Prostate gland (tissue), 2 donors: ENCODE results near the gene FAM89B. TPM values are rescaled to one million over a fixed set of nuclear protein-coding genes. Genes with fewer than 3 reads are reported as not detected.

Experiments
- DNase-seq: peaks from one replicate; pipeline ENCODE4 v3.0.0-alpha.2; 2019; ENCODE audit warnings: low spot score
- H3K27ac ChIP-seq, 2 donors: fragments of 200-600 bp; sonication (generic); 2 replicates each; pipeline ENCODE4 v1.5.1; 2017 to 2019
- H3K27me3 ChIP-seq: fragments of 200-600 bp; sonication (generic); replicated peaks from 2 replicates; pipeline ENCODE4 v1.5.1; 2019; ENCODE audit not compliant: insufficient read depth
- H3K36me3 ChIP-seq, 2 donors: fragments of 200-600 bp; sonication (generic); 1 replicate in 1 of 2; 2 replicates in 1 of 2; pipeline versions ENCODE4 v1.5.1 to v1.8.1; 2017 to 2019
- H3K4me1 ChIP-seq: fragments of 200-600 bp; sonication (generic); replicated peaks from 2 replicates; pipeline ENCODE4 v1.5.1; 2019
- H3K4me3 ChIP-seq, 2 donors: fragments of 200-600 bp; sonication (generic); 2 replicates each; pipeline ENCODE4 v1.5.1; 2017 to 2019
- H3K9me3 ChIP-seq: fragments of 200-600 bp; sonication (generic); 2 replicates; pipeline ENCODE4 v1.5.1; 2017
- CTCF ChIP-seq, 4 experiments: fragments of 200-600 bp in 2 of 4; fragments of 450-650 bp in 2 of 4; sonication (generic) in 2 of 4; IDR thresholded peaks; 1 replicate in 3 of 4; 2 replicates in 1 of 4; pipeline ENCODE4 v1.5.1; 2016 to 2019; ENCODE audit warnings: antibody characterized with exemption in 4 of 4, mild to moderate bottlenecking in 2 of 4, moderate library complexity in 2 of 4
- POLR2A ChIP-seq: fragments of 450-650 bp; IDR thresholded peaks from one replicate; pipeline ENCODE4 v1.6.1; 2016; ENCODE audit warnings: antibody characterized with exemption, mild to moderate bottlenecking
- POLR2AphosphoS5 ChIP-seq: sonication (generic); formaldehyde crosslinking; IDR thresholded peaks from one replicate; pipeline ENCODE4 v1.6.1; 2017; ENCODE audit warnings: antibody characterized with exemption
- WGBS: methylation state at CpG from one replicate; pipeline ENCODE4 v1.1.5; 2018; 5-methylcytosine and 5-hydroxymethylcytosine counted together
- intact Hi-C: fragments of 100-400 bp; cut with DNase I; formaldehyde crosslinking; loops from one replicate; pipeline ENCODE4 v1.14.2; 2022
- total RNA-seq, 2 donors: library from RNA; depleted of rRNA; stranded (reverse); fragments of >200 nt; gene quantifications; one replicate each; pipeline ENCODE4 v1.1.0, GENCODE V29; 2016

FAM89B gene
- total RNA-seq, 2 donors from 2014 or later = 68.6 to 92.6 TPM

- TF ChIP-seq POLR2AphosphoS5 = no peak
- no peak for TF ChIP-seq CTCF (IDR thresholded peaks at IDR 0.05)
- TF ChIP-seq POLR2A = no peak
- H3K27me3 ChIP-seq = no peaks in the 10 kb centered on the region
- intact Hi-C loops = loop anchor here (2.0 kb wide), 1 partner anchor 35 kb away; the partner anchor contains the start of gene EHBP1L1
- peak overlapping the region in 1 of 2 donors; percentile 93 for H3K27ac ChIP-seq
- peak overlapping the region in 1 of 2 donors; percentile 70 for H3K4me3 ChIP-seq
- H3K36me3 ChIP-seq = no peaks in the 10 kb centered on the region
- H3K4me1 ChIP-seq = peaks cover 35% of the 10 kb centered on the region
- DNase-seq = no peak
- no peaks in the 10 kb centered on the region for H3K9me3 ChIP-seq
- WGBS = 77% methylated on average over 12 of the region's 12 CpGs
These were observed 39.6 kb downstream of the FAM89B start for GRCh38 chr11:65611758-65612603.

- intact Hi-C loops = no loop called here
- no peak for DNase-seq
- Histone ChIP-seq H3K9me3 (no peaks in the 10 kb centered on the region), H3K4me3 (peak overlapping the region; percentile 70 to 75), H3K27ac (peak overlapping the region; percentile 93 to 94), H3K4me1 (peaks cover 38% of the 10 kb centered on the region), H3K27me3 (no peaks in the 10 kb centered on the region), H3K36me3 (peaks cover 0 to 5% of the 10 kb centered on the region in 2 donors)
- 67% methylated on average over 7 of the region's 7 CpGs for WGBS
- TF ChIP-seq POLR2AphosphoS5 (no peak), CTCF (IDR thresholded peaks at IDR 0.05) (no peak), POLR2A (no peak)
These were observed 40.4 kb downstream of the FAM89B start for GRCh38 chr11:65612691-65613090.

DNA sequence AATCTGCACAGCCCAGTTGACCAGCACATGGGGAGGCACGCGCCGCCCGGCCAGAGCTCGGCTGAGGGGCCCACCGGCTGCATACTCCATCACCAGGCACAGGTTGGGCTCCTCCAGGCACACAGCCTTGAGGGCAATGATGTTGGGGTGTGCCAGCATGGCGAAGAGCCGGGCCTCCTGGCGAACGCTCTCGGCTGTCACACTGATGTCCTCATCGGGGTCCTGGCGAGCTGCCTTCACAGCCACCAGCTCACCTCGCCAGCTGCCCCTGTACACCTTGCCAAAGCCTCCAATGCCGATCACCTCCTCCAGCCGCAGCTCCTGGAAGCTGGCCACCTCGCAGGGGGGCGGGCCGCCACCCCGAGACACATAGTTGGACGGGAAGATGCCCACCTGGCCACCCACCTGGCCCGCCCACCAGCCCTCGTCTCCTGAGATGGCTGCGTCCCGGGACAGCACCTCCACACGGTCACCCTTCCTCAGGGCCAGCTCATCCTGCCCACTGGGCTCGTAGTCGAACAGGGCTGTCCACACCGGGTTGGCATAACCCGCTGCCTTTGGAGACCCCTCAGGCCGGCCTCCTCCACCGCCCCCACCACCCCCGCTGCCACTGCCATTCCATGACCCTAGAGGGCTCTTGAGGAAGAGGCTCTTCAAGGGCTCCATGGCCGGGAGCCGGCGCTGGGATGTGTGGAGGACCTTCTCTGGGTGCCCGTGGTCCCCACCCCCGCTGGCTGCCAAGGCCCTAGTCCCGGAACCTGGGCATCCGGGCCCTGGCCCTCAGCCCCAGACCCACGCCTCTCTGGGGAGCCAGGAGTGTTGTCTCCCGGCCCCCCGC, 41.0 kb downstream of the FAM89B start:
- H3K4me3 ChIP-seq = peak overlapping the region; percentile 70 to 75
- intact Hi-C loops = no loop called here
- H3K36me3 ChIP-seq = peaks cover 1 to 11% of the 10 kb centered on the region in 2 donors
- peaks cover 38% of the 10 kb centered on the region for H3K4me1 ChIP-seq
- H3K27me3 ChIP-seq = no peaks in the 10 kb centered on the region
- DNase-seq = no peak
- WGBS = 19% methylated on average over 43 of the region's 43 CpGs
- TF ChIP-seq POLR2A = no peak
- no peak for TF ChIP-seq POLR2AphosphoS5
- TF ChIP-seq CTCF (IDR thresholded peaks at IDR 0.05) = no peak
- H3K27ac ChIP-seq = peak overlapping the region; percentile 93 to 94
- no peaks in the 10 kb centered on the region for H3K9me3 ChIP-seq

GRCh38 chr11:65615229-65615949, 43.1 kb downstream of the FAM89B start, which contains the start of gene PCNX3:
TSS of gene PCNX3 (plus strand) at chr11:65615776. CDS start at chr11:65616312, 536 bp downstream.
- peak within 1 kb of the TSS; percentile 75 to 90 for H3K4me3 ChIP-seq
- DNase-seq = peak; percentile 100
- no peaks in the 10 kb centered on the region for H3K27me3 ChIP-seq
- no peaks in the 10 kb centered on the region for H3K9me3 ChIP-seq
- intact Hi-C loops = loop anchor here (5.0 kb wide), 1 partner anchor 37 kb away; no protein-coding TSS in a partner anchor
- TF ChIP-seq CTCF (IDR thresholded peaks at IDR 0.05) (peak in 2 of 4 experiments; percentile 22 to 35), POLR2AphosphoS5 (peak; percentile 97), POLR2A (peak; percentile 37)
- peaks cover 37% of the 10 kb centered on the region for H3K4me1 ChIP-seq
- peaks cover 14 to 32% of the 10 kb centered on the region in 2 donors for H3K36me3 ChIP-seq
- peak within 1 kb of the TSS; percentile 93 to 94 for H3K27ac ChIP-seq
- under 1% methylated on average over 55 of the region's 55 CpGs for WGBS
